B cell (primary cell): ENCODE measurements around the gene CTNNA2. TPM values are rescaled to one million over a fixed set of nuclear protein-coding genes. Genes with fewer than 3 reads are reported as not detected.

ENCODE experiments used
- ATAC-seq: fragments of 200-7000 bp; cut with Tn5 transposase; one replicate; pipeline ENCODE4 v1.10.0; 2021; ENCODE audit warnings: low read depth, mild to moderate bottlenecking, moderate number of reproducible peaks, moderate library complexity
- CTCF ChIA-PET: fragments of 350-600 bp; sonication (Branson Sonifier 250); formaldehyde crosslinking; loops from one replicate; lab custom pipeline; 2021; ENCODE audit warnings: antibody characterized with exemption, inconsistent platforms; lab: Charles Lee
- POLR2A ChIA-PET: fragments of 350-600 bp; sonication (Branson Sonifier 250); formaldehyde crosslinking; loops from one replicate; lab custom pipeline; 2021; ENCODE audit warnings: antibody characterized with exemption; lab: Charles Lee
- DNase-seq: peaks from one replicate; pipeline ENCODE4 v3.0.0; 2013
- H2AFZ ChIP-seq: 2 replicates; pipeline ENCODE4 v1.6.1; 2012; ENCODE audit warnings: mild to moderate bottlenecking, low read depth, low read length; ENCODE audit not compliant: insufficient read depth, poor library complexity, severe bottlenecking
- H3K27ac ChIP-seq, 2 donors: 1 replicate in 1 of 2; 2 replicates in 1 of 2; pipeline ENCODE4 v1.5.1; 2012 to 2013; ENCODE audit warnings: low read length in 2 of 2, mild to moderate bottlenecking in 2 of 2, moderate library complexity in 1 of 2
- H3K27me3 ChIP-seq, 4 experiments: fragments of 200-600 bp in 1 of 4; sonication (generic) in 1 of 4; replicated peaks in 1 of 4; 1 replicate in 2 of 4; 2 replicates in 2 of 4; pipeline versions ENCODE4 v1.6.1 to v1.7.0; 2013 to 2016; ENCODE audit warnings: low read length in 3 of 4, mild to moderate bottlenecking in 2 of 4, mixed read lengths in 1 of 4, moderate library complexity in 1 of 4; ENCODE audit not compliant: insufficient read depth in 4 of 4, control insufficient read depth in 3 of 4; ENCODE audit errors: control extremely low read depth in 1 of 4
- H3K36me3 ChIP-seq, 2 experiments: replicated peaks in 1 of 2; 1 replicate in 1 of 2; 2 replicates in 1 of 2; pipeline versions ENCODE4 v1.6.1 to v1.7.1; 2013; ENCODE audit warnings: low read length in 1 of 2; ENCODE audit not compliant: insufficient read depth in 2 of 2, control insufficient read depth in 1 of 2; ENCODE audit errors: control extremely low read depth in 1 of 2, extremely low read depth in 1 of 2
- H3K4me1 ChIP-seq, 2 donors: fragments of 200-600 bp in 1 of 2; sonication (generic) in 1 of 2; 1 replicate in 1 of 2; 2 replicates in 1 of 2; pipeline versions ENCODE4 v1.5.1 to v1.6.1; 2013 to 2017; ENCODE audit warnings: low read length in 2 of 2; ENCODE audit not compliant: control insufficient read depth in 2 of 2, insufficient read depth in 2 of 2
- H3K4me2 ChIP-seq: replicated peaks from 2 replicates; pipeline ENCODE3; 2012; ENCODE audit warnings: mild to moderate bottlenecking, low read depth, low read length; ENCODE audit not compliant: poor library complexity, severe bottlenecking
- H3K4me3 ChIP-seq, 5 experiments: fragments of 200-600 bp in 1 of 5; sonication (generic) in 1 of 5; 1 replicate in 3 of 5; 2 replicates in 2 of 5; pipeline versions ENCODE4 v1.5.1 to v1.7.0; 2011 to 2016; ENCODE audit warnings: low read length in 4 of 5, mild to moderate bottlenecking in 4 of 5, low read depth in 2 of 5, control low read depth in 1 of 5, moderate library complexity in 1 of 5; ENCODE audit not compliant: insufficient read depth in 1 of 5; ENCODE audit errors: control extremely low read depth in 1 of 5, extremely low read depth in 1 of 5
- H3K79me2 ChIP-seq: fragments of 200-600 bp; sonication (generic); one replicate; pipeline ENCODE4 v1.6.0; 2016; ENCODE audit warnings: low read length; ENCODE audit not compliant: control insufficient read depth, insufficient read depth
- H3K9ac ChIP-seq: fragments of 200-600 bp; sonication (generic); 2 replicates; pipeline ENCODE4 v1.6.1; 2017; ENCODE audit warnings: mild to moderate bottlenecking, low read length, moderate library complexity
- H3K9me3 ChIP-seq, 3 donors: one replicate each; pipeline versions ENCODE4 v1.6.1 to v1.7.1; 2013; ENCODE audit warnings: low read length in 2 of 3; ENCODE audit not compliant: control insufficient read depth in 2 of 3, insufficient read depth in 1 of 3; ENCODE audit errors: control extremely low read depth in 1 of 3
- H4K20me1 ChIP-seq: 2 replicates; pipeline ENCODE4 v1.6.0; 2012; ENCODE audit warnings: mild to moderate bottlenecking, low read length; ENCODE audit not compliant: insufficient read depth, control insufficient read depth, poor library complexity, severe bottlenecking
- H3K27ac Mint-ChIP-seq: one replicate; pipeline ENCODE4 v1.8.0; 2021; ENCODE audit warnings: mixed read lengths
- H3K27me3 Mint-ChIP-seq: one replicate; pipeline ENCODE4 v1.8.0; 2021; ENCODE audit warnings: mixed read lengths
- H3K4me1 Mint-ChIP-seq: one replicate; pipeline ENCODE4 v1.8.0; 2021; ENCODE audit warnings: mixed read lengths
- H3K4me3 Mint-ChIP-seq: one replicate; pipeline ENCODE4 v1.8.0; 2021; ENCODE audit warnings: mixed read lengths
- H3K9me3 Mint-ChIP-seq: one replicate; pipeline ENCODE4 v1.8.0; 2022; ENCODE audit warnings: mixed read lengths; ENCODE audit not compliant: insufficient read depth
- CTCF ChIP-seq: fragments of 200-600 bp; IDR thresholded peaks from one replicate; pipeline ENCODE4 v1.8.0; 2022; ENCODE audit warnings: antibody characterized with exemption, mild to moderate bottlenecking
- EZH2 ChIP-seq: IDR thresholded peaks from 2 replicates; pipeline ENCODE4 v1.6.1; 2012; ENCODE audit warnings: borderline replicate concordance, low read depth, mild to moderate bottlenecking, moderate library complexity, low read length; ENCODE audit not compliant: insufficient read depth, poor library complexity, severe bottlenecking
- WGBS: methylation state at CpG from one replicate; pipeline ENCODE4 v1.1.5; 2013; ENCODE audit warnings: missing lambda C conversion rate; ENCODE audit not compliant: insufficient coverage; 5-methylcytosine and 5-hydroxymethylcytosine counted together
- intact Hi-C: fragments of 100-400 bp; cut with micrococcal nuclease; formaldehyde crosslinking; loops from one replicate; pipeline ENCODE4 v1.10.0; 2022
- polyA plus RNA-seq: library from polyadenylated mRNA; depleted of rRNA; stranded (reverse); fragments of >200 nt; gene quantifications from 2 replicates; pipeline ENCODE4 v1.2.3, GENCODE V29; 2012
- total RNA-seq, 2 donors: library from RNA; stranded (reverse); fragments of 120-200 nt in 1 of 2; gene quantifications; 1 replicate in 1 of 2; 2 replicates in 1 of 2; pipeline versions ENCODE4 v1.2.3 to v1.2.4, GENCODE V29; 2013 to 2022

The CTNNA2 gene
- total and polyA plus RNA-seq, 2 donors (not counting 1 experiment from before 2014, with no cell fraction given) = not detected

- ChIA-PET CTCF (no interaction called here), POLR2A (no interaction called here)
- H3K27me3 ChIP-seq = no peaks in the 10 kb centered on the region
- H2AFZ ChIP-seq = no peak overlapping the region
- Mint-ChIP-seq H3K27me3 (no peaks in the 10 kb centered on the region), H3K4me1 (no peaks in the 10 kb centered on the region), H3K9me3 (no peaks in the 10 kb centered on the region), H3K4me3 (no peak overlapping the region), H3K27ac (no peak overlapping the region)
- no peak for TF ChIP-seq CTCF
- no peak for TF ChIP-seq EZH2
- H3K4me2 ChIP-seq = no peak overlapping the region
- intact Hi-C loops = no loop called here
- H3K27ac ChIP-seq = no peak overlapping the region
- H3K36me3 ChIP-seq = no peaks in the 10 kb centered on the region
- no peaks in the 10 kb centered on the region for H4K20me1 ChIP-seq
- H3K79me2 ChIP-seq = no peaks in the 10 kb centered on the region
- ATAC-seq (no peak), DNase-seq (no peak)
- no peak overlapping the region for H3K4me3 ChIP-seq
- no peak overlapping the region for H3K9ac ChIP-seq
- no peaks in the 10 kb centered on the region for H3K9me3 ChIP-seq
- H3K4me1 ChIP-seq = no peaks in the 10 kb centered on the region
Observed at GRCh38 chr2:80117401-80117800, 604.5 kb downstream of the CTNNA2 start.

GRCh38 chr2:80120866-80121265 is 608.0 kb downstream of the CTNNA2 start:
- no peak for ATAC-seq
- Mint-ChIP-seq H3K4me1 (no peaks in the 10 kb centered on the region), H3K9me3 (no peaks in the 10 kb centered on the region), H3K27me3 (no peaks in the 10 kb centered on the region), H3K4me3 (no peak overlapping the region), H3K27ac (no peak overlapping the region)
- no peaks in the 10 kb centered on the region for H3K4me1 ChIP-seq
- H4K20me1 ChIP-seq = no peaks in the 10 kb centered on the region
- H3K27ac ChIP-seq = no peak overlapping the region
- POLR2A ChIA-PET = no interaction called here
- H3K27me3 ChIP-seq = no peaks in the 10 kb centered on the region
- no peaks in the 10 kb centered on the region for H3K9me3 ChIP-seq
- TF ChIP-seq CTCF = no peak
- no peak overlapping the region for H2AFZ ChIP-seq
- no CpG with 5 or more reads among the region's 3 CpGs for WGBS
- no peak overlapping the region for H3K4me3 ChIP-seq
- H3K4me2 ChIP-seq = no peak overlapping the region
- CTCF ChIA-PET = no interaction called here
- no peak for DNase-seq
- no peaks in the 10 kb centered on the region for H3K79me2 ChIP-seq
- intact Hi-C loops = no loop called here
- no peak overlapping the region for H3K9ac ChIP-seq
- H3K36me3 ChIP-seq = no peaks in the 10 kb centered on the region
